ENCODE measurements around the gene PI4K2A.
"Not testable (repeated sequence)": the region's sequence is repeated elsewhere in the genome, so short reads cannot be mapped to it uniquely, and the experiment has no call there.

PI4K2A gene

GRCh38 chr10:97648562-97649404 lies 8.3 kb downstream of the PI4K2A start:
- H3K4me1 ChIP-seq (ENCODE audit: insufficient read depth, low read length, poor library complexity, severe bottlenecking) = peaks cover 11% of the 10 kb centered on the region
- peak overlapping the region; percentile 13 for H3K4me3 ChIP-seq (ENCODE audit: low read length, poor library complexity, severe bottlenecking)
- H4K20me1 ChIP-seq (ENCODE audit: insufficient read depth, low read length, poor library complexity, severe bottlenecking) = no peaks in the 10 kb centered on the region
- no peaks in the 10 kb centered on the region for H3K27me3 ChIP-seq (ENCODE audit: insufficient read depth, low read length, poor library complexity, severe bottlenecking)
- peak overlapping the region; percentile 22 for H3K9ac ChIP-seq (ENCODE audit: low read depth, low read length, poor library complexity, severe bottlenecking)
- peak overlapping the region; percentile 48 for H3K4me2 ChIP-seq (ENCODE audit: low read depth, low read length, poor library complexity, severe bottlenecking)
- no peaks in the 10 kb centered on the region for H3K9me2 ChIP-seq (replicated peaks; ENCODE audit: low read depth, low read length)
- no peak for TF ChIP-seq EZH2phosphoT487 (IDR thresholded peaks at IDR 0.05; ENCODE audit: borderline replicate concordance)
- TF ChIP-seq CTCF (conservative IDR thresholded peaks at IDR 0.05; ENCODE audit: low read length) = no peak
- peaks cover 27% of the 10 kb centered on the region; the same call in 1 of the 2 replicates for H3K36me3 ChIP-seq (ENCODE audit: insufficient read depth, low read length)
- no peaks in the 10 kb centered on the region for H3K9me3 ChIP-seq (ENCODE audit: insufficient read depth, low read depth, low read length)
- peaks cover 8% of the 10 kb centered on the region; the same call in 1 of the 2 replicates for H3K79me2 ChIP-seq (ENCODE audit: insufficient read depth, low read length)
- H3F3A ChIP-seq (ENCODE audit: low read depth) = no peaks in the 10 kb centered on the region
- H2AFZ ChIP-seq (ENCODE audit: low read length) = no peak overlapping the region

- not testable (repeated sequence) for H3F3A ChIP-seq (ENCODE audit: low read depth); H3K9ac ChIP-seq (ENCODE audit: low read depth, low read length, poor library complexity, severe bottlenecking); H3K9me2 ChIP-seq (replicated peaks; ENCODE audit: low read depth, low read length); H3K79me2 ChIP-seq (ENCODE audit: insufficient read depth, low read length); H3K27me3 ChIP-seq (ENCODE audit: insufficient read depth, low read length, poor library complexity, severe bottlenecking); H4K20me1 ChIP-seq (ENCODE audit: insufficient read depth, low read length, poor library complexity, severe bottlenecking); H2AFZ ChIP-seq (ENCODE audit: low read length); H3K9me3 ChIP-seq (ENCODE audit: insufficient read depth, low read depth, low read length)
- H3K4me1 ChIP-seq (ENCODE audit: insufficient read depth, low read length, poor library complexity, severe bottlenecking) = peaks cover 11% of the 10 kb centered on the region
- peak overlapping the region; percentile 13 for H3K4me3 ChIP-seq (ENCODE audit: low read length, poor library complexity, severe bottlenecking)
- peaks cover 33% of the 10 kb centered on the region; the same call in 1 of the 2 replicates for H3K36me3 ChIP-seq (ENCODE audit: insufficient read depth, low read length)
- peak overlapping the region; percentile 48 for H3K4me2 ChIP-seq (ENCODE audit: low read depth, low read length, poor library complexity, severe bottlenecking)
Measured at GRCh38 chr10:97649405-97649750, 8.9 kb downstream of the PI4K2A start.

- Histone ChIP-seq H3K4me3 (ENCODE audit: low read length, poor library complexity, severe bottlenecking) (no peak overlapping the region), H3K9me3 (ENCODE audit: insufficient read depth, low read depth, low read length) (no peaks in the 10 kb centered on the region), H4K20me1 (ENCODE audit: insufficient read depth, low read length, poor library complexity, severe bottlenecking) (no peaks in the 10 kb centered on the region), H3K9ac (ENCODE audit: low read depth, low read length, poor library complexity, severe bottlenecking) (no peak overlapping the region), H2AFZ (ENCODE audit: low read length) (no peak overlapping the region), H3K9me2 (replicated peaks; ENCODE audit: low read depth, low read length) (no peaks in the 10 kb centered on the region), H3K4me1 (ENCODE audit: insufficient read depth, low read length, poor library complexity, severe bottlenecking) (peaks cover 11% of the 10 kb centered on the region), H3K27me3 (ENCODE audit: insufficient read depth, low read length, poor library complexity, severe bottlenecking) (no peaks in the 10 kb centered on the region), H3K36me3 (ENCODE audit: insufficient read depth, low read length) (peaks cover 39% of the 10 kb centered on the region; the same call in 1 of the 2 replicates), H3K79me2 (ENCODE audit: insufficient read depth, low read length) (peaks cover 8% of the 10 kb centered on the region; the same call in 1 of the 2 replicates), H3F3A (ENCODE audit: low read depth) (no peaks in the 10 kb centered on the region), H3K4me2 (ENCODE audit: low read depth, low read length, poor library complexity, severe bottlenecking) (no peak overlapping the region)
- TF ChIP-seq EZH2phosphoT487 (IDR thresholded peaks at IDR 0.05; ENCODE audit: borderline replicate concordance) = no peak
- no peak for TF ChIP-seq CTCF (conservative IDR thresholded peaks at IDR 0.05; ENCODE audit: low read length)
Measured at GRCh38 chr10:97650726-97651125, 10.3 kb downstream of the PI4K2A start.

All from Loucy (cell line).